GM12873 (cell line): Measurements from ENCODE around the gene MSMP.

Experiments used
- CTCF ChIP-seq: IDR thresholded peaks from 2 replicates; pipeline ENCODE4 v1.5.1; 2012; ENCODE audit warnings: low read depth, mild to moderate bottlenecking, moderate library complexity, low read length, control low read depth; ENCODE audit not compliant: insufficient read depth; ENCODE audit errors: missing control alignments

MSMP gene

GRCh38 chr9:35754264-35754663 lies at the start of gene MSMP:
MSMP (minus strand) TSS chr9:35754276; CDS start chr9:35754129, 147 bp downstream.
- no peak for TF ChIP-seq CTCF

GRCh38 chr9:35801328-35802128 lies 47.5 kb upstream of the MSMP start:
- no peak for TF ChIP-seq CTCF

GRCh38 chr9:35800530-35800929 lies 46.5 kb upstream of the MSMP start:
- no peak for TF ChIP-seq CTCF

- no peak for TF ChIP-seq CTCF
Measured at GRCh38 chr9:35798658-35799374, 44.7 kb upstream of the MSMP start.

- TF ChIP-seq CTCF = no peak
Measured at GRCh38 chr9:35797311-35798109, 43.4 kb upstream of the MSMP start.

GRCh38 chr9:35795695-35796094 lies 41.6 kb upstream of the MSMP start:
- no peak for TF ChIP-seq CTCF

GRCh38 chr9:35793461-35793860 lies 39.4 kb upstream of the MSMP start:
- no peak for TF ChIP-seq CTCF
